Fibroblast of skin of left quadriceps (primary cell): ENCODE results near the gene BACH2.
"Not testable (repeated sequence)": the region's sequence is repeated elsewhere in the genome, so short reads cannot be mapped to it uniquely, and the experiment has no call there.

Source experiments
- DNase-seq, 2 experiments: peaks; one replicate each; pipeline ENCODE4 v3.0.0-alpha.2; 2013; ENCODE audit warnings: low read depth in 2 of 2

Gene BACH2

GRCh38 chr6:90214966-90215365 lies 81.7 kb downstream of the BACH2 start:
- no peak for DNase-seq

DNA sequence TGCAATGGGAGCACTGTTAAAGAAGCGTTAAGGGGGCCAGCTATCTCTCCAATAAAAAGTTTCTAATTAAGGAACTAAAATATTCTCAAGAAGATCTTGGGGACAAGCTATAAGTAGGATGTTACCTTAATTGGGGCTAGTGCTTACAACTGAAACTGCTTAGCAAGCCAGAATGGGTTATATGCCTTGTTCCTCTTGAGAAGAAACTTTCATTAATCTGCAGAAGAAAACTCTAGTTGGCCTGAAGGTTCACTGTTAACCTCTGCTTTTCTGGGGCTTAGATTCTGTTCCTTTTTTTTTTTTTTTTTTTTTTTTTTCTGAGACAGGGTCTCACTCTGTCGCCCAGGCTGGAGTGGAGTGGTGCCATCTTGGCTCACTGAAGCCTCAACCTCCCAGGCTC lies 82.2 kb downstream of the BACH2 start:
- DNase-seq, result no peak

DNA sequence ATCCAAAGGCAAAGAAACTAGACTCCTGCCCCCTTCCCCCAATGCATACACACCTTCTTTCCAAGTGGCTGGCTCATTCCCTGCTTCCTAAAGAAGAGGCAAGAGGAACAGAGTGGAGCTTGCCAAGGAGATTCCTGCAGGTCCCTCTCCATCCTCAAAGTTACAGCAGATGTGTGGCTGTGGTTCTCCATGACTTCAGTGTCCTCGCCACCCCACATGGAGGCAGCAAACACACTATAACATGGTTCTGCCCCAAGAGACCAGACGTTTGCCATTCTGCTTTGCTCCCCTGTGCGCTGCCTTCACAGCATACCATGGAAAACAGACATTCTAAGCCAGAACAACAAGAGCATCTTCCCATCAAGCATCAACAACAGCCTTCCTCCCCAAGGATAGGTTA lies 84.4 kb downstream of the BACH2 start:
- DNase-seq, result no peak

- no peak for DNase-seq
Observed at GRCh38 chr6:90209527-90209926, 87.1 kb downstream of the BACH2 start.

- not testable (repeated sequence) for DNase-seq
Observed at GRCh38 chr6:90208690-90209089, 88.0 kb downstream of the BACH2 start.

DNA sequence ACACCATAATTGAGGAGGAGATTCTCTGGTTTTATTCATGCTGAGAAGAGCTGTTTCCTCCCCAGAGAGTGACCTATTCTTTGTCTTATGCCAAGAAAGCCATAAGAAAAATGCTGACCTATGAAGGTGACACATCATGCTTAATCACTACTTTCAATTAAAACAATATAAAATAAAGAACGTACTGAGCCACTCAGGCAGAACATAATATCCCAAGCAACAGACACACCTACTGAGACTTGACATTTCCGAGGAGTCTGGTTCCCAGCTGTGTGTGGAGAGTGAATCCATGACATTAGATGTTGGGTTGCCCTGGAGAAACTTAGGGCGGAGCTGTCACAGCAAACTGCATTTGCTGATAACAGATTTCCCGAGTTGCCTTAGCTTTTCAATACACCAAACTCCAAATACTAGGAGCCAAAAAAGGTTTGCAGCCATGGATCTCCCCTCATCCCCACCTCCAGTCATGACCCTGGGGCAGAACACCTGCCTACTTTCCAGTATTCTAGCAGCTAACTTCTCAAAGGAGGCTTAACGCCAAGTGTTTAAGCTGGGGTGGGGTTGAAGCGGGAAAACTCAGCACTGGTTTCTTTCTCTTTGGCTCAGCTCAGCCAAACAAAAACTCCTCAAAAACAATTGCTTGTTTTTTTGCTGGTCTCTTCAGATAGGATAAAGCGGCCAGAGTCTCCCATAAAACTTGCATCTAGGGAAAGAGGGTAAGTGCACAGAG lies 92.2 kb downstream of the BACH2 start:
- DNase-seq, result no peak

DNA sequence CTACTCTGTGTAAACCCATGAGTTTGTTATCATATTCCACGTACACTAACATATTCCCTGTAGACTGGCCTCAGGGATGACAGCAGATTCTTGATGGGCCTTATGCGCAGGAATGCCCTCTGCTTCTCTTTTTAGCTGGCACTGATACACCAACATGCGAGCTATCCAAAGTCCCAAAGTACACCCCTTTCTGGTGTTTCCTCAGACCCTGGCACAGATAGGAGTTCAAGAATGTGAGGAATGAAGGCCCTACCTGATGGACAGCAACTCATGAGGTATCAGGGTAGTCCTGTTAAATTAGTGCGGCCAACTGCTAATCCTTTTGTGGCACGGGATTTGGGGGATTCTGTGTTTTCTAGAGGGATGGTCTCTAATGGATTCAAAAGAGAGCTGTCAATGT lies 93.0 kb downstream of the BACH2 start:
- DNase-seq, result no peak

DNA sequence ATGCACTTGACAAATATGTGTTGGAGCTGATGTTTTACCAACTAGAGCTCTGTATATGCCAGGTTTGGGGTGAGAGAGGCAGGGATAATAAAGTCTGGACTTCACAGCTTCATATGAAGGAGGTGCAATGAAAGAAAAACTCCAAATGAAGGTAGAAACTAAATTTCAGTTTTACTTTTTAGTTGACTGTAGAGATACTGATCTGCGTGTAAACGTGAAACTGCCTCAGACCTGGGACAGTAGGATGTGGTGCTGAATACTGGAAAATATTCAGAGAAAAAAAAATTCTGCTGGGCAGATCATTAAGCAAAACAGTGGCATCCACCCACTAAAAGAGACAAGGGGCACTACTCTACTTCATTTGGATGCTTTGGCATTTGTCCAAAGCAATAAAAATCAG lies 94.5 kb downstream of the BACH2 start:
- no peak for DNase-seq

GRCh38 chr6:90199900-90200299 lies 96.7 kb downstream of the BACH2 start:
- no peak for DNase-seq

DNA sequence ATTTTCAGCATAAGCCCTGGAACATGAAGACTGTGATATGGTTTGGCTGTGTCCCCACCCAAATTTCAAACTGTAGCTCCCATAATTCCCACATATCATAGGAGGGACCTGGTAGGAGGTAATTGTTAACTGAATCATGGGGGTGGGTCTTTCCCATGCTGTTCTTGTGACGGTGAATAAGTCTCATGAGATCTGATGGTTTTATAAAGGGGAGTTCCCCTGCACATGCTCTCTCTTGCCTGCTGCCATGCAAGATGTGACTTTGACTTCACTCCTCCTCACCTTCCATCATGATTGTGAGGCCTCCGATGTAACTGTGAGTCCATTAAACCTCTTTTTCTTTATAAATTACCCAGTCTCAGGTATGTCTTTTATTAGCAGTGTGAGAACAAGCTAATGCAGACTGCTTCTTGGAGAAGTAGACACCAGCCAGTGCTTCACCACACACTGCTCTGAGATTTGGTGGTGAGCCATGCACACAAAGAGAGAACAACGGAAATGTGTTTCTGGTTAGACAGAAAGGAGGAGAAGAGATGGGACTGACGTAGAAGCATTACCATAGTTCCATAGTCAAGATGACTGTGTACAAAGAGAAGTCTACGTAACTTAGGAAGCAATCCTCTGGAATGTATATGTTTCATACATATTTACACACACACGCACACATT lies 97.8 kb downstream of the BACH2 start:
- no peak for DNase-seq

DNA sequence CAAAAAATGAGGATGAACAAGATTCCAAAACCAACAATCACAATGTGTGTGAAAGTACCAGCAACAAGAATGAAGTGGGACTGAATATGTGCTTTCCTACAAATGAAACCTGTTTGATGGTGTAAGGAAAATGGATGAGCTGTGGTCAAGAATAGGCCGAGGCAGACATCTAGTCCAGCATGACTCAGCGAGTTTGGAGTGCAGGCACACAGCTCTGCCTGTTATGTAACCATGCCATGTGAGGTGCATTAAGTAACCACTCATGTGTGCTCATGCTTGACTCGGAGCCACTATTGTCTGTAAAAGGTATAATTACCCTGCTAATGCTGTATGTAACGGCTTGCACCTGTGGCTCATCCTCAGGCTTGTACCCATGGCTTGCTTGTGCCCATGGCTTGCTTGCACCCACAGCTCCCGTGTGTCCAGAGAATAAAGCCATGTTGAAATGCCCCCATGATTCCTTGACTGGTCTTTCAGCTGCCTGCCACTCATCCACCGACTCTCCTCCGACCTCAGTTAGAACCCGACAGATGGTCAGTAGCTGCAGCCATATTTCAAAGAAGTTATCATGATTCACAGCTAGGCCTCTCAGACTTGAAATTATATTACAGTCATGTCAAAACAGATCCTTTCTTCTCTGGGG lies 98.7 kb downstream of the BACH2 start:
- DNase-seq, result no peak

DNA sequence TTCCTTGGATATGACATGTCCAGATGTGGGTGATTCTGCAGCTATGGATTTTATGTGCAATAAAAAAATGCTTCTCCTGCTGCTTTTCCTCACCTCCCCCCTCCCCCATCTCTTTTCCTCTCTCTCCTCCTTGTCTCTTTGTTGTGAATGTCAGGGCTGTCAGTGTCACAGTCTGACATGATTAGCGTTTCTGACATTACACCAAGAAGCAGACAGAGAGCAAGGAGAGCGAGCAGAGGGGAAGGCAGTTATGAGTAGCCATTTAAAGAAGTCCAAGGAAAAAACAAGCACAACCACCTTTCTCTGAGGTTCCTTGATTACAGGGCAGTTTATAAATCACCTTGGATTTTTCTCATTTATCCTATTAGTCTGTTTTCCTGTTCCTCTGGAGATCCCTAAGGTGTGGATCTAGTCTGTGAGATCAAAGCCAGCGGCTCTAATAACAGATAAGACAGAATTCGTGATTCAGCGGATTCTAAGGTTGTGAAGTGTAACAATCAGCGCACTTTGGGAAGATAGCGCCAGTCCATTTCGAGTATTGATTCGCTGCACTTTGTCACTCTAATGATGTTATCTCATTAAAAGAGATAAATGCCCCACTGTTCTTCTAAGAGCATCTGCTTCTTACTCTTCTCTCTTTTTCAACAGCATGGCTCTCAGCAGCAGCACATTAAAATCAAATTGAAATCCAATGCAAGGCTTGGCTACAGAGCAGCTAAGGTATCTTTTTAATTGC lies 101.4 kb downstream of the BACH2 start:
- DNase-seq, result no peak

DNA sequence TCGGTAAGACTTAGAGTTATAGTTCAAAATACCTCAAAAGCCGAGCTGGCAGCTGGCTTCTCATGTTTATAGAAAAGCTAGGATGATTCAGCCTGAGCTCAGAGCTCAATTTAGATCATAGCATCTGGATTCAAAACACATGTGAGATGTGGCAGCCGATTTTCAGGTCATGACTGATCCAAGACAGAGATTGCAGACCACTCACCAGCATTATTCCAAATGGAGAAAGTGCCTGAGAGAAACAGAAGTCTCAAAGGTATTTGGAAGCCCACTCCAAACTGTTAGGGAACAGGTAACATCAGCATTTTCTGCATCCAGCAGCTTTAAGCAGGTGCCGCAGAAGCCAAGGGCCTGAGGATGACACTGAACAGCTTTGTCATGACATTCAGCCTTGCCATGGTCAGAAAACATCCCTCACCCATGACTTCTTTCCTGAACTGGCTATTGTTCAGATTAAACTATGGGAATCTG lies 102.2 kb downstream of the BACH2 start:
- peak; percentile 63 to 64 for DNase-seq

GRCh38 chr6:90193359-90193758 lies 103.3 kb downstream of the BACH2 start:
- DNase-seq, result no peak

DNA sequence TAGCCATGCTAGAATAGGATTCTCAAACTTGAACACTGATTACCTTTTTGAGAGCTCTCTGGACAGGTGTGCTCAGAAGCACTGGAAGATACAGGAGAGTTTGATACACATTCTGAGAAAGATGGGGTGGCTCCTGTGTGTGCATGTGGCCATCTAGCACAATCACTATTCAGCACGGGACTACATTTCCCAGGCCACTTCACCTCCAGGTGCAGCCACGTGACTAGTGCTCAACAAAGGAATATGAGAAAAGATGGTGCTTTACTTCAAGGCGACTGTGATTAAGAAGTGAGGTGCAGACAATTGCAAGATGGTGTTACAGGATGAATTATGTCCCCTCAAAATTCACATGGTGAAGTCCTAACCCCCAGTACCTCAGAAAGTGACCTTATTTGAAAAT lies 103.8 kb downstream of the BACH2 start:
- DNase-seq, result no peak

DNA sequence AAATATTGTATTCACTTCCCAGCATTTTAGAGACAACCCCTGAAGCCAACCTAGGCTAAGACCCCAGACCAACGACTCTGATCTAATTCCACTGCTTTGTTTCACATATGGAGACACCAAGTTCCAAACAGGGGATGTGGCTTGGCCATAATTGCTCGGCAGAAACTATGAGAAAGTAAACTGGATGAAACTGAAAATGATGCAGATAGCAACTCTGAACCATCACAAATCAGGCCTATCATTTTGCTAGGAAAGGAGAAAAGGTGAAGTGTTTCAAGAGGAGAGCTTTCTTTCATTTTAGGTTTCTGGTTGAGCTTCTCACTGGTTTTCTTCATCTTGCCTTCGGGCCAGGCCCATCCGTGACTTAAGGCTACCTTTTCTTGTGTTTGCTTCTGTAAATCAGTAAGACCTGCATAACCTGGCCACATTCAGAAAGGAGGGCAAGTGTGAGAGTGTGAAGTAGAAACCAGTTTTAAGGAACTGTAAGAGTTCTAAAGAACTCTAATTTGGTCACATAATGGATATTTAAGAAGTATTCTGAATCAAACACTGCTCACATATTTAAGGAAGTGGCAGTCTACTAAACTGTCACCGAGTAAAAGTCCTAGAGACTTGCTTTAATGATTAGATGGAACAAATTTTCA lies 105.8 kb downstream of the BACH2 start:
- DNase-seq, result no peak

DNA sequence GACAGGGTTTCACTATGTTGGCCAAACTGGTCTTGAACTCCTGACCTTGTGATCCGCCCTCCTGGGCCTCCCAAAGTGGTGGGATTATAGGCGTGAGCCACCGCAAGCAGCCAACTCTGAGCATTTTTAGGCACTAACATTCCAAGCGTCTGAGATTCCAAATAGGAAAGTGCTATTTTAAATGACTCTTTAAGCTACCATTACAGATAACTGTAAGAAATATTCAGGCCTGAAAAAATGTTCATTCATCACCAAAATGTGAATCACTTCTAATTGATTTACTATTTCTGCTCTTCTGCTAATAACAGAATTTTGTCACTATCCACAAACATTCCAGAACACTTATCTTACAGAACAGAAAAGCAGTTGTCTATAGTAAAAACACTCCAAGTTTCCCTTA lies 106.5 kb downstream of the BACH2 start:
- DNase-seq, result peak; percentile 37 to 38

DNA sequence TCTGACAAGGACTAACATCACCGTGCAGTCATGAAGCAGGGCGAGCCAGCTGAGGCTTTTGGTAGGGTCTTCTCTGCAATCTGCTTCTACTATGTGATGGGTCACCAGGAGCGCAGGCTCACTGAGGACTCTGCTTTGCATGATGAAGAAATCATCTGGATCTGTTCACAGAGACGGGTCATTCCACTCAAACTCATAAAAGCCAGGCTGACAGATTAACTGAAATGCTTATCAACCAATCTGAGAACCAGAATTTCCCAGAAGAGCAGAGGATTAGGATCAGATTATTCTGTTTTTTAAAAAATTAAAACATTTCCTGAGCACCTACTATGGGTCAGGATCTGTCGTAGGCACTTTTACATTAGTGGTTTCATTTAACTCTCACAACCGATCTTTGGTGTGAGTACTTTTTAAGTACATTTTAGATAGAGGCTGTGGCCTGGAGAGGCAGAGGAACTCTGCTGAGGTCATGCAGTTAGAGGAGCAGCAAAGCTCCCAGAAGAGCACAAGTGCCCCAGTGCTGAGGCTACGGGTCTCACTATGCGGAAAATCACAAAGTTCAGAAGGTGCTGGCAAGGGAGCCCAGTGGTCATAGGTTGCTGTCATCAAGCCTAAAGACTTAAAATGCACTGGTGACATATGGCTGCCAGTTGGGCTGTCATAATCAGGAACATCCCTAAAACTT lies 109.1 kb downstream of the BACH2 start:
- no peak for DNase-seq

GRCh38 chr6:90186637-90187371 lies 109.8 kb downstream of the BACH2 start:
- no peak for DNase-seq

DNA sequence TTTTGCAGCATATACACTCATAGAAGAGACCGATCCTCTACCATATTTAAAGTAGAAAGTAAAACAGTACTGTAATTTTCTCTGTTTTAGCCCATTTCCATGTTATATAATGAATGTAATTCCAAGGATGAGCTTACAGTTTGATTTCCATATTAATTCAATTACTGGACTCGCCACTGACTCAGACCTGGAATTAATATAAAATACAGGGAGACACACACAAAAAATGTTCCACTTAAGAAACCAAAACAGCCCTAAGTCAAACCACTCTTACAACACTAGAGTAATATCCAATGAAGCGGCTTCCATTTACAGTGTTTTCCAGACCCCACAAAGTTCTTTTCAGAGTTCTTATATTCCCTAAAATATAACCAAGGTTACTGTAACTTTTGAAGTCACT lies 110.6 kb downstream of the BACH2 start:
- DNase-seq, result peak in 1 of 2 experiments; percentile 21
